ENCODE measurements around the gene GRIN2A.

Gene GRIN2A

GRCh38 chr16:10067835-10068234 lies 114.4 kb downstream of the GRIN2A start:
- Histone ChIP-seq H3K9me3 (ENCODE audit: control insufficient read depth, insufficient read depth, low read depth, low read length) (no peaks in the 10 kb centered on the region), H3K27me3 (ENCODE audit: control insufficient read depth, insufficient read depth, low read length) (peaks cover 24% of the 10 kb centered on the region; the same call in 1 of the 2 replicates), H3K9ac (ENCODE audit: low read length) (no peak overlapping the region), H3K4me1 (ENCODE audit: control insufficient read depth, insufficient read depth, low read length) (no peaks in the 10 kb centered on the region), H3K4me3 (ENCODE audit: low read depth, low read length) (no peak overlapping the region), H3K27ac (ENCODE audit: low read depth, low read length) (no peak overlapping the region), H3K36me3 (ENCODE audit: control insufficient read depth, insufficient read depth, low read length) (no peaks in the 10 kb centered on the region)

- no peaks in the 10 kb centered on the region for H3K9me3 ChIP-seq (ENCODE audit: control insufficient read depth, insufficient read depth, low read depth, low read length)
- no peak overlapping the region for H3K4me3 ChIP-seq (ENCODE audit: low read depth, low read length)
- H3K36me3 ChIP-seq (ENCODE audit: control insufficient read depth, insufficient read depth, low read length), result no peaks in the 10 kb centered on the region
- no peak overlapping the region for H3K27ac ChIP-seq (ENCODE audit: low read depth, low read length)
- peaks cover 24% of the 10 kb centered on the region; the same call in 1 of the 2 replicates for H3K27me3 ChIP-seq (ENCODE audit: control insufficient read depth, insufficient read depth, low read length)
- H3K4me1 ChIP-seq (ENCODE audit: control insufficient read depth, insufficient read depth, low read length), result no peaks in the 10 kb centered on the region
- H3K9ac ChIP-seq (ENCODE audit: low read length), result no peak overlapping the region
Measured at GRCh38 chr16:10067406-10067805, 114.8 kb downstream of the GRIN2A start.

GRCh38 chr16:10065019-10065418 lies 117.2 kb downstream of the GRIN2A start:
- Histone ChIP-seq H3K9me3 (ENCODE audit: control insufficient read depth, insufficient read depth, low read depth, low read length) (no peaks in the 10 kb centered on the region), H3K4me3 (ENCODE audit: low read depth, low read length) (no peak overlapping the region), H3K9ac (ENCODE audit: low read length) (no peak overlapping the region), H3K27ac (ENCODE audit: low read depth, low read length) (no peak overlapping the region), H3K4me1 (ENCODE audit: control insufficient read depth, insufficient read depth, low read length) (no peaks in the 10 kb centered on the region), H3K36me3 (ENCODE audit: control insufficient read depth, insufficient read depth, low read length) (no peaks in the 10 kb centered on the region), H3K27me3 (ENCODE audit: control insufficient read depth, insufficient read depth, low read length) (peaks cover 14% of the 10 kb centered on the region; the same call in 1 of the 2 replicates)

GRCh38 chr16:10048850-10049249 lies 133.4 kb downstream of the GRIN2A start:
- H3K27ac ChIP-seq (ENCODE audit: low read depth, low read length), result no peak overlapping the region
- H3K9me3 ChIP-seq (ENCODE audit: control insufficient read depth, insufficient read depth, low read depth, low read length), result no peaks in the 10 kb centered on the region
- no peak overlapping the region for H3K4me3 ChIP-seq (ENCODE audit: low read depth, low read length)
- no peak overlapping the region for H3K9ac ChIP-seq (ENCODE audit: low read length)
- H3K36me3 ChIP-seq (ENCODE audit: control insufficient read depth, insufficient read depth, low read length), result no peaks in the 10 kb centered on the region
- H3K27me3 ChIP-seq (ENCODE audit: control insufficient read depth, insufficient read depth, low read length), result no peaks in the 10 kb centered on the region
- H3K4me1 ChIP-seq (ENCODE audit: control insufficient read depth, insufficient read depth, low read length), result no peaks in the 10 kb centered on the region

GRCh38 chr16:10045947-10046346 lies 136.3 kb downstream of the GRIN2A start:
- no peaks in the 10 kb centered on the region for H3K27me3 ChIP-seq (ENCODE audit: control insufficient read depth, insufficient read depth, low read length)
- no peaks in the 10 kb centered on the region for H3K4me1 ChIP-seq (ENCODE audit: control insufficient read depth, insufficient read depth, low read length)
- no peak overlapping the region for H3K27ac ChIP-seq (ENCODE audit: low read depth, low read length)
- H3K9ac ChIP-seq (ENCODE audit: low read length), result no peak overlapping the region
- H3K9me3 ChIP-seq (ENCODE audit: control insufficient read depth, insufficient read depth, low read depth, low read length), result no peaks in the 10 kb centered on the region
- no peak overlapping the region for H3K4me3 ChIP-seq (ENCODE audit: low read depth, low read length)
- H3K36me3 ChIP-seq (ENCODE audit: control insufficient read depth, insufficient read depth, low read length), result no peaks in the 10 kb centered on the region

GRCh38 chr16:10045291-10045775 lies 136.9 kb downstream of the GRIN2A start:
- no peaks in the 10 kb centered on the region for H3K36me3 ChIP-seq (ENCODE audit: control insufficient read depth, insufficient read depth, low read length)
- H3K4me3 ChIP-seq (ENCODE audit: low read depth, low read length), result no peak overlapping the region
- no peak overlapping the region for H3K27ac ChIP-seq (ENCODE audit: low read depth, low read length)
- no peaks in the 10 kb centered on the region for H3K27me3 ChIP-seq (ENCODE audit: control insufficient read depth, insufficient read depth, low read length)
- H3K9ac ChIP-seq (ENCODE audit: low read length), result no peak overlapping the region
- no peaks in the 10 kb centered on the region for H3K4me1 ChIP-seq (ENCODE audit: control insufficient read depth, insufficient read depth, low read length)
- no peaks in the 10 kb centered on the region for H3K9me3 ChIP-seq (ENCODE audit: control insufficient read depth, insufficient read depth, low read depth, low read length)

- H3K27me3 ChIP-seq (ENCODE audit: control insufficient read depth, insufficient read depth, low read length), result 0 out of 2 replicates have a peak, but pooled peaks cover 3% of the 10 kb centered on the region
- H3K9me3 ChIP-seq (ENCODE audit: control insufficient read depth, insufficient read depth, low read depth, low read length), result no peaks in the 10 kb centered on the region
- H3K27ac ChIP-seq (ENCODE audit: low read depth, low read length), result no peak overlapping the region
- H3K4me3 ChIP-seq (ENCODE audit: low read depth, low read length), result no peak overlapping the region
- H3K4me1 ChIP-seq (ENCODE audit: control insufficient read depth, insufficient read depth, low read length), result 0 out of 2 replicates have a peak, but pooled peaks cover 5% of the 10 kb centered on the region
- no peak overlapping the region for H3K9ac ChIP-seq (ENCODE audit: low read length)
- no peaks in the 10 kb centered on the region for H3K36me3 ChIP-seq (ENCODE audit: control insufficient read depth, insufficient read depth, low read length)
Measured at GRCh38 chr16:10040136-10041080, 141.8 kb downstream of the GRIN2A start.

GRCh38 chr16:10039220-10040096 lies 142.8 kb downstream of the GRIN2A start:
- H3K4me3 ChIP-seq (ENCODE audit: low read depth, low read length), result peak overlapping the region; percentile 62

GRCh38 chr16:10037751-10038150 lies 144.5 kb downstream of the GRIN2A start:
- 0 out of 2 replicates have a peak, but pooled peaks cover 3% of the 10 kb centered on the region for H3K27me3 ChIP-seq (ENCODE audit: control insufficient read depth, insufficient read depth, low read length)
- H3K4me3 ChIP-seq (ENCODE audit: low read depth, low read length), result no peak overlapping the region
- no peak overlapping the region for H3K27ac ChIP-seq (ENCODE audit: low read depth, low read length)
- H3K4me1 ChIP-seq (ENCODE audit: control insufficient read depth, insufficient read depth, low read length), result 0 out of 2 replicates have a peak, but pooled peaks cover 5% of the 10 kb centered on the region
- H3K9me3 ChIP-seq (ENCODE audit: control insufficient read depth, insufficient read depth, low read depth, low read length), result no peaks in the 10 kb centered on the region
- no peak overlapping the region for H3K9ac ChIP-seq (ENCODE audit: low read length)
- no peaks in the 10 kb centered on the region for H3K36me3 ChIP-seq (ENCODE audit: control insufficient read depth, insufficient read depth, low read length)

More at GRCh38 chr16:10039220-10040096, 142.8 kb downstream of the GRIN2A start:
- Histone ChIP-seq H3K4me1 (ENCODE audit: control insufficient read depth, insufficient read depth, low read length) (0 out of 2 replicates have a peak, but pooled peaks cover 5% of the 10 kb centered on the region), H3K9me3 (ENCODE audit: control insufficient read depth, insufficient read depth, low read depth, low read length) (no peaks in the 10 kb centered on the region), H3K27ac (ENCODE audit: low read depth, low read length) (no peak overlapping the region), H3K36me3 (ENCODE audit: control insufficient read depth, insufficient read depth, low read length) (no peaks in the 10 kb centered on the region), H3K9ac (ENCODE audit: low read length) (no peak overlapping the region), H3K27me3 (ENCODE audit: control insufficient read depth, insufficient read depth, low read length) (0 out of 2 replicates have a peak, but pooled peaks cover 3% of the 10 kb centered on the region)

GRCh38 chr16:10036956-10037355 lies 145.3 kb downstream of the GRIN2A start:
- Histone ChIP-seq H3K27me3 (ENCODE audit: control insufficient read depth, insufficient read depth, low read length) (0 out of 2 replicates have a peak, but pooled peaks cover 3% of the 10 kb centered on the region), H3K9ac (ENCODE audit: low read length) (no peak overlapping the region), H3K9me3 (ENCODE audit: control insufficient read depth, insufficient read depth, low read depth, low read length) (no peaks in the 10 kb centered on the region), H3K36me3 (ENCODE audit: control insufficient read depth, insufficient read depth, low read length) (no peaks in the 10 kb centered on the region), H3K27ac (ENCODE audit: low read depth, low read length) (no peak overlapping the region), H3K4me3 (ENCODE audit: low read depth, low read length) (no peak overlapping the region), H3K4me1 (ENCODE audit: control insufficient read depth, insufficient read depth, low read length) (0 out of 2 replicates have a peak, but pooled peaks cover 5% of the 10 kb centered on the region)
